Skeletal muscle tissue (tissue), 4 donors: ENCODE measurements around the gene ICAM3. TPM values are rescaled to one million over a fixed set of nuclear protein-coding genes. Genes with fewer than 3 reads are reported as not detected.

ENCODE experiments used
- H3K27ac ChIP-seq: one replicate; pipeline ENCODE4 v1.7.0; 2013; ENCODE audit warnings: mild to moderate bottlenecking, low read depth, low read length, inconsistent platforms
- H3K27me3 ChIP-seq, 3 donors: one replicate each; pipeline ENCODE4 v1.7.0; 2013; ENCODE audit warnings: low read length in 3 of 3; ENCODE audit not compliant: control insufficient read depth in 3 of 3, insufficient read depth in 3 of 3
- H3K36me3 ChIP-seq, 3 donors: one replicate each; pipeline ENCODE4 v1.7.0; 2013; ENCODE audit warnings: low read length in 3 of 3; ENCODE audit not compliant: control insufficient read depth in 3 of 3, insufficient read depth in 3 of 3
- H3K4me1 ChIP-seq, 3 donors: one replicate each; pipeline ENCODE4 v1.7.0; 2013; ENCODE audit warnings: low read length in 3 of 3, mild to moderate bottlenecking in 3 of 3; ENCODE audit not compliant: control insufficient read depth in 3 of 3, insufficient read depth in 3 of 3
- H3K4me3 ChIP-seq, 3 donors: one replicate each; pipeline ENCODE4 v1.7.0; 2013; ENCODE audit warnings: low read length in 3 of 3
- H3K9ac ChIP-seq, 3 donors: one replicate each; pipeline ENCODE4 v1.7.0; 2013; ENCODE audit warnings: low read length in 3 of 3, mild to moderate bottlenecking in 3 of 3, moderate library complexity in 2 of 3, low read depth in 1 of 3
- H3K9me3 ChIP-seq, 3 donors: one replicate each; pipeline ENCODE4 v1.7.0; 2013; ENCODE audit warnings: low read length in 3 of 3; ENCODE audit not compliant: control insufficient read depth in 3 of 3
- total RNA-seq: library from RNA; depleted of rRNA; stranded (reverse); fragments of >200 nt; gene quantifications from one replicate; pipeline ENCODE4 v1.2.3, GENCODE V29; 2014
- donor health status: Osteomylitis.

ICAM3 gene
- total RNA-seq, 1 donor from 2014 or later = 8.4 TPM

GRCh38 chr19:10321417-10321797 is 18.0 kb downstream of the ICAM3 start:
- no peaks in the 10 kb centered on the region for H3K4me1 ChIP-seq

GRCh38 chr19:10320602-10321416 is 18.6 kb downstream of the ICAM3 start:
- Histone ChIP-seq H3K36me3 (peaks cover 53 to 70% (median 68%) of the 10 kb centered on the region in 3 donors), H3K4me1 (peaks cover 0 to 3% (median 2%) of the 10 kb centered on the region in 3 donors), H3K27ac (no peak overlapping the region), H3K9me3 (no peaks in the 10 kb centered on the region), H3K4me3 (no peak overlapping the region), H3K27me3 (no peaks in the 10 kb centered on the region), H3K9ac (no peak overlapping the region)

More at GRCh38 chr19:10321417-10321797, 18.0 kb downstream of the ICAM3 start:
- Histone ChIP-seq H3K27me3 (no peaks in the 10 kb centered on the region), H3K27ac (no peak overlapping the region), H3K4me3 (no peak overlapping the region), H3K36me3 (peaks cover 57 to 76% (median 69%) of the 10 kb centered on the region in 3 donors), H3K9me3 (no peaks in the 10 kb centered on the region), H3K9ac (no peak overlapping the region)

- H3K27me3 ChIP-seq = no peaks in the 10 kb centered on the region
- H3K4me1 ChIP-seq = peaks cover 4 to 16% (median 9%) of the 10 kb centered on the region in 3 donors
- peaks cover 45 to 64% (median 56%) of the 10 kb centered on the region in 3 donors for H3K36me3 ChIP-seq
These were observed 20.4 kb downstream of the ICAM3 start for GRCh38 chr19:10318807-10319682.

GRCh38 chr19:10317857-10318462 is 21.5 kb downstream of the ICAM3 start:
- no peak overlapping the region for H3K9ac ChIP-seq
- H3K4me3 ChIP-seq = no peak overlapping the region
- peaks cover 39 to 56% (median 46%) of the 10 kb centered on the region in 3 donors for H3K36me3 ChIP-seq
- H3K4me1 ChIP-seq = peaks cover 4 to 16% (median 9%) of the 10 kb centered on the region in 3 donors
- no peak overlapping the region for H3K27ac ChIP-seq
- H3K9me3 ChIP-seq = no peaks in the 10 kb centered on the region
- H3K27me3 ChIP-seq = no peaks in the 10 kb centered on the region

More at GRCh38 chr19:10318807-10319682, 20.4 kb downstream of the ICAM3 start:
- H3K4me3 ChIP-seq = no peak overlapping the region
- H3K9ac ChIP-seq = no peak overlapping the region
- H3K27ac ChIP-seq = no peak overlapping the region
- no peaks in the 10 kb centered on the region for H3K9me3 ChIP-seq

- H3K9ac ChIP-seq = peak overlapping the region in 1 of 3 donors; percentile 14
- peaks cover 35 to 48% (median 39%) of the 10 kb centered on the region in 3 donors for H3K36me3 ChIP-seq
- H3K9me3 ChIP-seq = no peaks in the 10 kb centered on the region
These were observed 22.2 kb downstream of the ICAM3 start for GRCh38 chr19:10317045-10317856.

GRCh38 chr19:10316229-10317044 is 23.0 kb downstream of the ICAM3 start:
- H3K4me3 ChIP-seq = no peak overlapping the region
- peaks cover 4 to 16% (median 9%) of the 10 kb centered on the region in 3 donors for H3K4me1 ChIP-seq
- peaks cover 31 to 40% (median 31%) of the 10 kb centered on the region in 3 donors for H3K36me3 ChIP-seq
- no peaks in the 10 kb centered on the region for H3K9me3 ChIP-seq
- H3K9ac ChIP-seq = peak overlapping the region in 1 of 3 donors; percentile 86
- H3K27ac ChIP-seq = peak overlapping the region; percentile 13
- no peaks in the 10 kb centered on the region for H3K27me3 ChIP-seq

More at GRCh38 chr19:10317045-10317856, 22.2 kb downstream of the ICAM3 start:
- no peak overlapping the region for H3K27ac ChIP-seq
- no peaks in the 10 kb centered on the region for H3K27me3 ChIP-seq
- H3K4me3 ChIP-seq = no peak overlapping the region
- H3K4me1 ChIP-seq = peaks cover 4 to 16% (median 9%) of the 10 kb centered on the region in 3 donors

- Histone ChIP-seq H3K9ac (peak within 1 kb of the TSS; percentile 83 to 92 (median 86)), H3K4me1 (peaks cover 4 to 16% (median 9%) of the 10 kb centered on the region in 3 donors), H3K9me3 (no peaks in the 10 kb centered on the region), H3K27me3 (no peaks in the 10 kb centered on the region), H3K36me3 (peaks cover 26 to 37% (median 31%) of the 10 kb centered on the region in 3 donors), H3K4me3 (peak within 1 kb of the TSS; percentile 86 to 98 (median 96)), H3K27ac (peak within 1 kb of the TSS; percentile 13)
These were observed 23.8 kb downstream of the ICAM3 start, which contains the start of gene FDX2 for GRCh38 chr19:10315335-10316214. FDX2 (minus strand) TSS chr19:10316015; CDS start chr19:10315996, 19 bp downstream.

GRCh38 chr19:10309423-10309822 is 30.0 kb downstream of the ICAM3 start, which contains the start of gene ZGLP1:
ZGLP1 (minus strand) TSS chr19:10309815.
- Histone ChIP-seq H3K36me3 (peaks cover 0 to 15% (median 15%) of the 10 kb centered on the region in 3 donors), H3K9me3 (no peaks in the 10 kb centered on the region), H3K27ac (no peak within 1 kb of the TSS), H3K4me3 (no peak within 1 kb of the TSS), H3K27me3 (no peaks in the 10 kb centered on the region), H3K4me1 (peaks cover 0 to 1% (median 0%) of the 10 kb centered on the region in 3 donors), H3K9ac (no peak within 1 kb of the TSS)
